ENCODE measurements around the gene CA5B. TPM values are rescaled to one million over a fixed set of nuclear protein-coding genes. Genes with fewer than 3 reads are reported as not detected.
"Not testable (repeated sequence)": the region's sequence is repeated elsewhere in the genome, so short reads cannot be mapped to it uniquely, and the experiment has no call there.

CA5B gene
- total and polyA plus RNA-seq, 2 of the 8 experiments (the other 6 are each of a cell fraction or from before 2014, with no cell fraction given): 3.3 to 8.6 TPM

DNA sequence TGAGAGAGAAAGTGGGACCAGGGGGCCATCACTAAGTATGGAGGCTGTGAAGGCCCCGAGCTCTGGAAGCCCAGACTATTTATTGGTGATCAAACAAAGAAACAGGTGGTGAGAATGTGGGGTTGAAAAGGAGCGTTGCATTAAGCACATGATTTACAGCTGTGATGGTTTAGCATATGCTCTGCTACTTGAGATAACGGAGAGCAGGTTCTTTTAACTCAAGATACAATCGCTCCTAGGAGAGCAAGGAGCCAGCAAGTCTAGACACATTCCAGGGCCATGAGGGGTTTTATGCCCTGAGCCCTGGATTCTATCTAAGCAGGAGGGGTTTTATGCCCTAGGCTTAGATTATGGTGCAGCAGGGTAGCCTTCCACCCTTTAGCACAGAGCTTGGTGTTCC, 6.7 kb upstream of the CA5B start:
- not testable (repeated sequence) for H2BK15ac ChIP-seq (ENCODE audit: low read length)

More for the DNA sequence above, 6.7 kb upstream of the CA5B start:
- H3K36me3 ChIP-seq (ENCODE audit: control insufficient read depth in 2 of 4, insufficient read depth in 4 of 4, low read length in 3 of 4); H3K27me3 ChIP-seq (replicated peaks in 1 of 4; ENCODE audit: control insufficient read depth in 3 of 4, extremely low read depth in 1 of 4, insufficient read depth in 3 of 4, low read length in 3 of 4); H3K4me3 ChIP-seq (ENCODE audit: extremely low read depth in 1 of 4, insufficient read depth in 2 of 4, low read depth in 3 of 4, low read length in 4 of 4); H3K9me3 ChIP-seq (ENCODE audit: insufficient read depth in 2 of 2, low read depth in 1 of 2, low read length in 1 of 2); H3K27ac ChIP-seq (ENCODE audit: low read depth, low read length); H2BK5ac ChIP-seq (ENCODE audit: low read depth, low read length); CTCF ChIA-PET (ENCODE audit: partially characterized antibody); H3K4me1 ChIP-seq (replicated peaks in 1 of 4; ENCODE audit: control insufficient read depth in 3 of 4, insufficient read depth in 4 of 4, low read length in 3 of 4); H3K79me2 ChIP-seq (ENCODE audit: control insufficient read depth in 1 of 2, insufficient read depth in 2 of 2, low read length in 2 of 2); H3K23ac ChIP-seq (ENCODE audit: insufficient read length); DNase-seq (ENCODE audit: low read depth in 1 of 2, low spot score in 2 of 2); FAIRE-seq; H3K4ac ChIP-seq (replicated peaks; ENCODE audit: insufficient read length, low read depth, low read length); H3K23me2 ChIP-seq (ENCODE audit: low read depth, low read length); H4K8ac ChIP-seq (ENCODE audit: extremely low read depth, insufficient read depth, low read length); H4K20me1 ChIP-seq (replicated peaks in 1 of 2; ENCODE audit: control insufficient read depth in 1 of 2, insufficient read depth in 2 of 2, low read length in 2 of 2); H4K5ac ChIP-seq (ENCODE audit: insufficient read length, low read depth, low read length); H2AFZ ChIP-seq (ENCODE audit: low read length); H3K14ac ChIP-seq (ENCODE audit: insufficient read length); H2BK120ac ChIP-seq (replicated peaks; ENCODE audit: low read depth, low read length); H3K4me2 ChIP-seq (ENCODE audit: insufficient read depth in 1 of 2, low read depth in 2 of 2, low read length in 2 of 2); H3K18ac ChIP-seq (ENCODE audit: extremely low read depth, low read length); H2BK20ac ChIP-seq (ENCODE audit: low read length); H3K79me1 ChIP-seq (ENCODE audit: low read depth, low read length); H3K56ac ChIP-seq (replicated peaks; ENCODE audit: insufficient read length, low read depth, low read length); H4K91ac ChIP-seq (replicated peaks; ENCODE audit: insufficient read length, low read length); H2AK5ac ChIP-seq (ENCODE audit: low read depth, low read length); H2BK12ac ChIP-seq (ENCODE audit: low read depth, low read length); H3K9ac ChIP-seq (replicated peaks in 1 of 4; ENCODE audit: extremely low read depth in 1 of 4, low read depth in 3 of 4, low read length in 3 of 4): not testable (repeated sequence)
- POLR2A ChIA-PET (ENCODE audit: partially characterized antibody): interaction anchor here (0.9 kb wide), 1 partner anchor 16 kb away, joined by 4 read pairs; no protein-coding TSS in a partner anchor
- WGBS, 2 experiments (ENCODE audit: extremely low coverage in 1 of 2, insufficient coverage in 1 of 2, insufficient read length in 1 of 2, insufficient replicate concordance in 2 of 2, low coverage in 1 of 2, low lambda C conversion rate in 2 of 2, missing lambda C conversion rate in 1 of 2): 86% methylated on average over 4 of the region's 4 CpGs; no CpG with 5 or more reads in 1 of the 2 experiments
